Measurements from ENCODE around the gene FOXC1.

The FOXC1 gene

GRCh38 chr6:1624851-1625781 lies 15.4 kb downstream of the FOXC1 start:
- no peak for DNase-seq

DNA sequence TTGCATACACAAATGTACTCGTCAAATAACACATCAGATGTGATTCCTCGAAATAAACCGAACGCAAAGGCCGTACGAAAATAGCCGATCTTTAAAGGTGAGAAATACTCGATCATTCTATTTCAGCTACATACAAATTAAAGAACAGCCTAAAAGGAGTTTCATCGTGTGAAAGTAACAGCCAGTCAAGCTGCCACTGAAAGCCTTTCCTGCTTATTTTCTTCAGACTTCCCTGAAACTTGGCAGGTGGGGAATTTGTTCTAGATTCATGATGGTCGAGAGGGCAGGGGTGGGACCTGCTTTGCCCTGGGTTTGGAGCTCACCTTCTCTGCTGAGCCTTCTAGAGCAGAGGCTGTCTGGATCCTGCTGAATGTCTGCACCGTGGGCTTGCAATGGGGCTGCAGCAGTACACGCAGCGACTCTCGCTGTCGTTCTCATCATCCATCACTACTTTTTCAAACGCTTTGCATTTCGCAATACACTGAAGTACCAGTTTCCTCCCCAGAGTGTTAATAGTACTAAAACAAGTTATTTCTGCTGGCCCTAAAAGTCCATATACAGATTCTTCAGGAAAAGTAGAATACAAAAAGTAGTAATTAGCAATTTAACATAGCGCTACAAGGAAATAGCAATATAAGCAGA lies 16.2 kb downstream of the FOXC1 start:
- DNase-seq = no peak

DNA sequence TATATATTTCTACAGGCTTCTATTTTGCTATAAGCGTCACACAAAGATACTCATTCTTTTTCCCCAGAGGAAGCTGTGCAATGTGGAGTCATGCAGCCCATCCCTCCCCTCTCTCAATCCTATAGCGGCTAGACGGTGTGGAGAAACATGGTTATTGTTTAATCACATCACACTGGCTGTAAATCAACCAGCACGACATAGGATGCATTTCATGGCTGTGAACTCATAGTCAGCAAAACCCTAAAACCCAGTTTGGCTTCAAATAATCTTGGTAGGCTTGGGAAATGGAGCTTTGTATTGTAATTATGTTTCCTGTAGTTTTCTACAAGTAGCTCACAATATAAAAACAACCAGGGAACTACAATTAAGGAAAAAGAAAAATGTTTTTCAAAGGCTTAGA lies 16.8 kb downstream of the FOXC1 start:
- no peak for DNase-seq

DNA sequence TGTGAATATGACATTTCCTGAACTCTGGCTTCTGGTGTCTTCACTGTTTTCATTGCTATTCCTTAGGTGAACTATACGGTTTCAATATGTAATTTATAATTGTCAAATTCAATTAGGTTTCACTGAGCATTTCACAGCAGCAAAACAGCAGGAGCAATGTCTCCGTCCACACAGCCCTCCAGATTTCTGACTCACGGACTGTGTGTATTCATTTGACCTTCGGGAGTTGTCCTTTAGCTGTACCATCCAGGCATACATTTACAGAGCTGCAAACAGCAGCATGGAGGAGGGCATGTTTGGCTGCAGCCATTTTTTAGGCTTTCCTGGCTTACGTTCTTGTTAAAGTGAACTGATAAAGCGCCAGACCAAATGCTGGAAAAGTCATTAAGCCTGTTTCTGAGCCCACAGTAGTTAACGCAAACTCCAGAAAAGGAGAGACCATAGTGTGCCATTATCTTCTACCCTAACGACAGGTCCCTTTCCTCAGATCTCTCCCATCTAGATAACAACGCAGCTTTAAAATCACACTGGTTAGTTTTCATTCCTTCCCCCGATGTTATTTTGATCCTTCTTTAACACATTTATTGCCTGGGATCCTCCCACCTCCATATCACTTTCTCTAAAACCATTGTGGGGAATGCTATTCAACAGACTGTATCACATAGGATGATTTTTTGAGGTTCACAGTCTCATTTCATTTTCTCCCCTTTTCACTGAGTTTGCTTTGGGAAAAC lies 18.3 kb downstream of the FOXC1 start:
- DNase-seq = no peak

DNA sequence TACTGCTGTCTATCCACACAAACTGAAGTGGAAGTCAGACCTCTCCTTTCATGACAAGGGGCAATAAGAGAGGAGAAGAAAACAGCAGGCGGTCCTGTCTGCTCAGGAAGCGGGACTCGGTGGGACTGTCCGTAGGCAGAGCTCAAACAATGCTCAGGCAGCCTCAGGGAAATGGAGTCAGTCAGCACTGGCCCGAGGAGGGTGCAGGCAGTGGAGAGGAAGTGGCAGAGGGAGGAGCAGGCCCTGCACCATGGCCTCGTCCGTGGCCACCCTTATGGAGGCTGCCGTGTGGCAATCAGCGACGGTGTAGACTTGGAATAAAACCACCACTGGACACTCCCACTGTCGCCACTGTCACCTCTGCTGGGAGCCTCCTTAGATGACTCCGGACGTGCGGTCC lies 19.6 kb downstream of the FOXC1 start:
- no peak for DNase-seq

- no peak for DNase-seq
Observed at GRCh38 chr6:1630212-1630770, 20.6 kb downstream of the FOXC1 start.

DNA sequence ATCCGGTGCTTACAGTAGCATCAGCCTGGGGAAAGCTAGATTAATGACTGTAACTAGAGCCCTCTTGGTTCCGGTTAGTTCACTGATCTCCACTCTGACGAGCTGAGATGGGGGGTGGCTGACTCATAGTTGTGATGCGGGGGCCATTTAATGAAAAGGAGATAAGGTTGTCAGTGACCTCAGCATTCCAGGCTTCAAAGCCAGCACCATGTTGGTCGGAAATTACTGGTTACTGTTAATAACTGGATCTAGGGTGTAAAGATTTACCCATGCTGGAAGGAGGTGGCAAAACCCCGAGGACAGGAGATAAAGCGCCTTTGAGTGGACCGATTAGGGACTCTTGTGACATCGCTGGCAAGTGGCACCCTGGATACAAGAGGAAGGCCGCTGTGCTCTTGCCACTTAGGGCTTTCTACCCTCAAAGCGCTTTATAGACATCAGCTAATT lies 21.1 kb downstream of the FOXC1 start:
- no peak for DNase-seq

- DNase-seq = no peak
Observed at GRCh38 chr6:1631251-1631650, 21.5 kb downstream of the FOXC1 start.

DNA sequence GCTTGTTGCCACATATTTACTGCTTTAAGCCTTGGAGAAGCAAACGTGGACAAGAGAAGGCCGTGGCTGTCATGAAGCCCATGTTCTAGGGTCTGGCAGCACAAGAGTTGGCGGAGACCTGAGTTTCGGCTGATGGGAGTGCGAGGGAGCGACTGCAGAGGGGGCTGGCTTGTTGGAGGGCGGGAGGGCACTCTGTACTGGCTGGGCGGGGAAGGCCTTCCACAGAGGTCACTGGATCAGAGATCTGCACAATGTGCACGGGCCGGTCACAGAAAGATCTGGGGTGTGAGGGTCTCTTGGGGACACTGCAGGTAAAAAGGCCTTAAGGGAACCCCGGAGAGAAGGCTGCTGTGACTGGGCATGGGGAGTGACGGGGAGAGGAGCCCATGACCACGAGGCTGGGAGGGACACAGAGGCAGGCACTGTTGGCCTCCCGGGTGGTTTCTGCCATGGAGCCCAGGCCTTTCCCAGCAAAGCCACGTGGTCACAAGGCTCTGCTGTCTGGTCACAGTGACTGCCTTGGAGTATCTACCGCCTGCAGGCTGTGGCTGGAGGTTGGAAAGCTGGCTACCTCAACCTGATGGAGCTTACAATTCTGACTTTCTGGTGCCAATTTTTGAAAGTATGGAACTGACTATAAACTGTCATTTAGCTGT lies 23.8 kb downstream of the FOXC1 start:
- no peak for DNase-seq

- DNase-seq = no peak
Observed at GRCh38 chr6:1634081-1634480, 24.4 kb downstream of the FOXC1 start.

GRCh38 chr6:1635305-1636010 lies 25.7 kb downstream of the FOXC1 start:
- DNase-seq = no peak

DNA sequence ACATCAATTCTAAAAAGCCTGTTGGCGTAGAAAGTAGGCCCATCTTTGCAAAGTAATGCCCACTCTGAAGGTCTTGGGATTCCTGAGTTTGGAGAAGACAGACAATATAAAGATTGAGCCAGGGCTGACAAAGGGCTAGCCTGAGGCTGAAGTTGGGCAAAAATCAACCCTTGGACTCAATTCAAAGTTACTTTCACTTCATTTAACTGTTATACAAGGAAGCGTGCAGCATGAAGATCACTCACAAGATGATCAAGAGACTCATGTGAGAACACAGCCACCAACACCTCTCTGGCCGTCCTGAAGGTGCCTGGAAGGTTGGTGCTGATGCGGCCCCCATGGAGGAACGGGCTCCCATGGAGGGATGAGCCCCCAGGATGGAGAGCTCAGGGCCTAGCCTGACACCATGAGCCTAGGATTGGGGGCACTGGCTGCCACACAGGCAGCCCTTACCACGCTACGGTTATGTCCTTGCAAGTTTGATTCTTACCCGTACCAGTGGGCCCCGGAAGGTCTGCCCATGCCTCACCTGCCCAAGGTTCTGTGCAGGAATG lies 26.6 kb downstream of the FOXC1 start:
- no peak for DNase-seq

DNA sequence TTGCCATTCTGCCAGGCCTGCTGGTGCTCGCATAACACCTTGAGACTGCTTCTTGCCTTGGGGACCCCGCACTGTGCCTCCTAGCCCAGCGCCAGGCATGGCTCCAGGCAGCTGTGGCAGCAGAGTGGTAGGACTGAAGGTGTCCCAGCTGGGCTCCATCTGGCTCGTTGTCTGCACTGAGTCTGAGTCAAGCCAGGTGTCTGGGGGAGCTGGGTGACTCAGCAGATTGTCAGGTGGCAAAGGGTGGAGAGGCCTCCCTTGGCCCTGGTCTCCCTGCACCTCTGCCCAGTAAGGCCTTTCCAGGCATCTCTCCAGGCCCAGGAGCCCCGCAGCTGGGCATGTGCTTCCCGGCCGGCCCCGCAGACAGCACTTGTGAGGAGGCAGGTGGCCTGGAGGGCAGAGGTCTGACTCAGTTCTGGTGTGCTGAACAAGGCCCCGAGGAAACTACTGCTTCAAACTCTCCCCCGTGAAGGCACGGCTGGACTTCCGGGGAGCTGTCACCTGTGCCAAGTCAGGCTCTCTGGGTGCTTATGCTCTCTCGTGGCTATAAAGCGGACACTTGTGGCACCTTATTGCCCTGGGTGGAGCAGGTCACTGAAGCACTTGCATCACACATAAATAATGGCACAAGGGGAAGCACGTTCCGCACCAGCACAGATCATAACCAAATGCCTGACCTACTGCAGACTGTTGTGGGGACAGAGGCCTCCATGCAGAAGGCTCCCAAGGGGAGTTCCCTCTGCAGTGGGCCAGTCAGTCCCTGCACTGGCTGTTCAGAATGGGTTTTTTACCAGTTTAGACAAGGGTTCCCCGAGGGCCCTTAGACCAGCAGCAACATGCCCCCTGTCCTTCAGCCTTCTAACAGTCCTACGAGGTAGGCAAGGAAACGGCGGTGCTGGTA lies 27.5 kb downstream of the FOXC1 start:
- DNase-seq = no peak

GRCh38 chr6:1639430-1639829 lies 29.7 kb downstream of the FOXC1 start:
- DNase-seq = no peak

DNA sequence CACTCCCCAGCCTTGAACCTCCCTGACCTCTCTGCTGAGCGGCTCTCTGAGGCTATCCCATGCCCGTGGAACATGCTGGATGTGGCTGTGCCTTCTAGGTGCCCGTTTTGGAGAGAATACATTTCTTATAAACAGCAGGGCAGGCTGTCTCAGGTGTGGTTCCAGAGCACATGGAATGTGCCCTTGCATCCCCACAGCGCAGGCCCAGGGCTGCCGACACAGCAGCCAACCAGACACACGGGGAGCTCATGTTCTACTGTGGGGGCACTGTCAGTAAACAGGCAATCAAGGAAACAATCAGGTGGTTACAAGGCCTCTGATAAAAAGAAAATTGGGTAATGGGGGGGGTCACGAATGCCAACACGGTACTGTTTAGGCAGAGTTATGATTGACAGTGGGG lies 30.8 kb downstream of the FOXC1 start:
- DNase-seq = no peak

- no peak for DNase-seq
Observed at GRCh38 chr6:1641343-1641885, 31.7 kb downstream of the FOXC1 start.

- no peak for DNase-seq
Observed at GRCh38 chr6:1643111-1643510, 33.4 kb downstream of the FOXC1 start.

DNA sequence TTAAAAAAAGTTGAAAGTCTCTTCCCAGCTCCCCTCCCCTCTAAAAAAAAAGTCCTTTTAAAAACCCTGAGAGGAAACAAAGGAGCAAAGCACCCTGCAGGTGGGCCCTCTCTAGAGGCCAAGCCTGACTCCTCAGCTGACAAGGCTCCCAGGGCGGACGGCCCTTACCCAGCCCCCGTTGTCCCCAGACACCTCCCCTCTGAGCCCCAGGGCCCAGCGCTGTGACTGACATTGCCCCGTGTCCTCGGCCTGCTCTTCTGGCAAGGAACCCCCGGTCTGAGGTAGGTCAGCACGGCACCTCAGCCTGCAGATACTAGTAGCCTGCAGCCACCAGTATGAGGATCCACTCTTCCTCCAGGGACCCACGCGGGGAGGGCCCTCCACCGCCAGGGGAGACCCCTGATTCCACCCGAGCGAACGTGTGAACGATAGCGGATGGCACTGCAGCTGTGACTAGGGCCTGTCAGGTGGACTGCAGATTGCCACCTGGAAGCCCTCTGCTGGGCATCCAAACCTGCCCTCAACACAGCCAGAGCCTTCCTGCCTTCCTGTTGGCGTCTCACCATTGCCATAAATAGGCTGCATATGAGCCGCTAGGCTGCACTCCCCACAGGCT lies 34.2 kb downstream of the FOXC1 start:
- no peak for DNase-seq

DNA sequence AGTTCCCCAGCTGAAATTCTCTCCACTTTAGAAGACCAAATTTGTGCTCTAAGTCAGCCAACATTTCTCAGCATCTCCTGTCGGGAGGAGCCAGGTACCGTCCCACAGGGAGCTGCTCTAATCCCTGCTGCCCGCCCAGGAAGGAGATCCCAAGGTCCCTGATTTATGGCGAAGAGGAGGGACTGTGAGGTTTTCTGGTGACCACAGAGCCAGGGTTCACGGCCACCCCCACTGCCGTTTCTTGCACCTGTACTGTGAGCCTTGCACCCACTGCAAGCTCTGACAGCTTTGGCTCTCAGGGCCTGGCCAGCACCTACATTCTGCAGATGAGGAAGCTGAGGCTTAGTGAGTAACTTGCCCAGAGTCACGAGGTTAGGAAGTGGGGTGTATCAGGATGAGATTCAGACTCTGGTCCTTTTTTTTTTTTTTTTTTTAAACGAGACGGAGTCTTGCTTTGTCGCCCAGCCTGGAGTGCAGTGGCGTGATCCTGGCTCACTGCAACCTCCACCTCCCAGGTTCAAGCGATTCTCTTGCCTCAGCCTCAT lies 34.9 kb downstream of the FOXC1 start:
- DNase-seq = no peak

Measured in midbrain (tissue), 1 donor.